Raji (cell line): ENCODE data around the gene EN1.

Source experiments
- POLR2A ChIP-seq: IDR thresholded peaks from 2 replicates; pipeline ENCODE4 v1.6.1; 2011; ENCODE audit warnings: low read depth, low read length, control low read depth; ENCODE audit not compliant: insufficient read depth

EN1 gene

GRCh38 chr2:118859157-118859770, 11.8 kb upstream of the EN1 start:
- no peak for TF ChIP-seq POLR2A

GRCh38 chr2:118858485-118859156, 11.2 kb upstream of the EN1 start:
- no peak for TF ChIP-seq POLR2A

- TF ChIP-seq POLR2A: no peak
Measured at GRCh38 chr2:118857677-118858484, 10.4 kb upstream of the EN1 start.

GRCh38 chr2:118856978-118857676, 9.7 kb upstream of the EN1 start:
- no peak for TF ChIP-seq POLR2A

- no peak for TF ChIP-seq POLR2A
Measured at GRCh38 chr2:118856330-118856977, 9.0 kb upstream of the EN1 start.

GRCh38 chr2:118855451-118856279, 8.2 kb upstream of the EN1 start:
- no peak for TF ChIP-seq POLR2A

GRCh38 chr2:118854507-118855345, 7.3 kb upstream of the EN1 start:
- TF ChIP-seq POLR2A: no peak

GRCh38 chr2:118853651-118854291, 6.3 kb upstream of the EN1 start:
- no peak for TF ChIP-seq POLR2A

GRCh38 chr2:118853129-118853640, 5.7 kb upstream of the EN1 start:
- no peak for TF ChIP-seq POLR2A

- no peak for TF ChIP-seq POLR2A
Measured at GRCh38 chr2:118852605-118853128, 5.2 kb upstream of the EN1 start.

- TF ChIP-seq POLR2A: no peak
Measured at GRCh38 chr2:118851650-118852049, 4.2 kb upstream of the EN1 start.

- no peak for TF ChIP-seq POLR2A
Measured at GRCh38 chr2:118850901-118851415, 3.5 kb upstream of the EN1 start.

- no peak for TF ChIP-seq POLR2A
Measured at GRCh38 chr2:118850168-118850900, 2.9 kb upstream of the EN1 start.
